Measurements from ENCODE around the gene PCP2.

Gene PCP2

GRCh38 chr19:7618771-7619510 is 14.6 kb downstream of the PCP2 start:
- peak; percentile 85 for DNase-seq (ENCODE audit: low spot score)

- no peak for DNase-seq (ENCODE audit: low spot score)
Measured at GRCh38 chr19:7618348-7618747, 15.2 kb downstream of the PCP2 start.

GRCh38 chr19:7617735-7618134 is 15.8 kb downstream of the PCP2 start:
- DNase-seq (ENCODE audit: low spot score) = no peak

GRCh38 chr19:7617172-7617571 is 16.3 kb downstream of the PCP2 start:
- DNase-seq (ENCODE audit: low spot score) = no peak

GRCh38 chr19:7614859-7615741 is 18.4 kb downstream of the PCP2 start:
- DNase-seq (ENCODE audit: low spot score) = no peak

GRCh38 chr19:7612282-7613274 is 20.9 kb downstream of the PCP2 start:
- DNase-seq (ENCODE audit: low spot score) = no peak

GRCh38 chr19:7611541-7612279 is 21.8 kb downstream of the PCP2 start:
- no peak for DNase-seq (ENCODE audit: low spot score)

GRCh38 chr19:7610491-7611240 is 22.9 kb downstream of the PCP2 start:
- no peak for DNase-seq (ENCODE audit: low spot score)

- DNase-seq (ENCODE audit: low spot score) = no peak
Measured at GRCh38 chr19:7607874-7608560, 25.5 kb downstream of the PCP2 start.

GRCh38 chr19:7607212-7607873 is 26.2 kb downstream of the PCP2 start:
- no peak for DNase-seq (ENCODE audit: low spot score)

GRCh38 chr19:7606289-7606688 is 27.2 kb downstream of the PCP2 start:
- no peak for DNase-seq (ENCODE audit: low spot score)

- DNase-seq (ENCODE audit: low spot score) = no peak
Measured at GRCh38 chr19:7605490-7606222, 27.9 kb downstream of the PCP2 start.

- no peak for DNase-seq (ENCODE audit: low spot score)
Measured at GRCh38 chr19:7603919-7604318, 29.6 kb downstream of the PCP2 start.

GRCh38 chr19:7602935-7603497 is 30.5 kb downstream of the PCP2 start:
- no peak for DNase-seq (ENCODE audit: low spot score)

- DNase-seq (ENCODE audit: low spot score) = peak; percentile 13
Measured at GRCh38 chr19:7602240-7602934, 31.1 kb downstream of the PCP2 start.

- no peak for DNase-seq (ENCODE audit: low spot score)
Measured at GRCh38 chr19:7600721-7601120, 32.8 kb downstream of the PCP2 start.

GRCh38 chr19:7598180-7598579 is 35.3 kb downstream of the PCP2 start:
- no peak for DNase-seq (ENCODE audit: low spot score)

GRCh38 chr19:7597689-7598088 is 35.8 kb downstream of the PCP2 start:
- DNase-seq (ENCODE audit: low spot score) = peak; percentile 10

Data from D341Med (cell line).